ENCODE results near the gene NMRAL1. TPM values are rescaled to one million over a fixed set of nuclear protein-coding genes. Genes with fewer than 3 reads are reported as not detected.
A peak's percentile ranks its signal among the peaks of the same experiment; 100 is the strongest.

NMRAL1 gene
- total RNA-seq, 2 donors from 2014 or later, result 36.9 to 39.6 TPM

DNA sequence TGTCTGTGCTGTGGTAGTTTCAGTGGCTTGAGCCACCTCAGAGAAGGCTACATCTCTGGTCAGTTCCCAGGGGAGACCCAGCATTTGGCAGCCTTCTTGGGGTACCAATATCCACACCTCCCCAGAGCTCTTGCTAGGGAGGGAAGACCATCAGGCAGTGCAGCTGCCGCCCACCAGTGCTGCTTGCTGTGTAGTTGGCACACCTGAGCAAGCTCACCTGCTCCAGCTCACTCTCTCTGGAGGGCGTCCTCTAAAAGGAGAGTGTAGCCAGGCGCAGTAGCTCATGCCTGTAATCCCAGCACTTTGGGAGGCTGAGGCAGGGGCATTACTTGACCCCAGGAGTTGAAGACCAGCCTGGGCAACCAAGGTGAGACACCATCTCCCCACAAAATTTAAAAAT, 34.4 kb upstream of the NMRAL1 start:
- intact Hi-C loops (cut with DNase I, micrococcal nuclease), result loop anchor here in 1 of 2 donors (5.0 kb wide), 1 partner anchor 38 kb away; no protein-coding TSS in a partner anchor
- no peak for DNase-seq
- no peak for ATAC-seq

DNA sequence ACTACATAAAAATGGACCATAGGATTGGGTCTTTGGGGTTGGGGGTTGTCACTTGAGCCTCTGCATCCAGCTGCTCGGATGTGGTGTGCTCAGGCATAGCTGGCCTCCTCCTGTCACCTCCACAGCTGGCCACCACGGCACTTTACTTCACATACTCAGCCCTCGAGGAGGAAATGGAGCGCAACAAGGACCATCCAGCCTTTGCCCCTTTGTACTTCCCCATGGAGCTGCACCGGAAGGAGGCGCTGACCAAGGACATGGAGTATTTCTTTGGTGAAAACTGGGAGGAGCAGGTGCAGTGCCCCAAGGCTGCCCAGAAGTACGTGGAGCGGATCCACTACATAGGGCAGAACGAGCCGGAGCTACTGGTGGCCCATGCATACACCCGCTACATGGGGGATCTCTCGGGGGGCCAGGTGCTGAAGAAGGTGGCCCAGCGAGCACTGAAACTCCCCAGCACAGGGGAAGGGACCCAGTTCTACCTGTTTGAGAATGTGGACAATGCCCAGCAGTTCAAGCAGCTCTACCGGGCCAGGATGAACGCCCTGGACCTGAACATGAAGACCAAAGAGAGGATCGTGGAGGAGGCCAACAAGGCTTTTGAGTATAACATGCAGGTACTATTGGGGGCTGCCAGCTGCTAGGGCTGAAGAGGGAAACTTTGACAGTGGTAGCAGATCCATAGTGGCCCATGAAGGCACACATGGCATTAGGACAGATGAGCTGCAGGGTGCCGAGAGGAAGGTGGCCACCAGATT, 33.3 kb upstream of the NMRAL1 start:
- intact Hi-C loops (cut with DNase I, micrococcal nuclease), result loop anchor here in 1 of 2 donors (5.0 kb wide), 1 partner anchor 40 kb away; no protein-coding TSS in a partner anchor
- ATAC-seq (no peak), DNase-seq (no peak)

DNA sequence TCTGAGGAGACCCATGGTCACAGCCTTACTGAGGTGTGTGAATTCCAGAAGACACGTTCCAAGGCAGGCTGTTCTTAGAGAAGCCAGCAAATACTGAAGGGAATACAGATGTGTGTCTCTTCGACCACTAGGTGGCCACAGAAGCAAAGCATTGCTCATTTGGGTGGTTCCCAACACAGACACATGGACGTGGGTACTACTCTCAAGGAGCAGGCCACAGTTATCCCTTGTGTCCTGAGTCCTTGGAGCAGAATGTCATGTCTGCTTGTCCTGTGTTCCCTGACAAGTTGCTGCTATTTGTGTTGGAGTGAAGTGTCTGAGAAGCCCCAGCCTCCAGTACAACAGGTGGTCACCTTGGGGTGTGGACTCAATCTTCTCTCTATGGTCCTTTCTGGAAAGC, 32.0 kb upstream of the NMRAL1 start:
- ATAC-seq (peak; percentile 70), DNase-seq (peak; percentile 56 to 57)
- intact Hi-C loops (cut with DNase I, micrococcal nuclease), result loop anchor here in 1 of 2 donors (5.0 kb wide), 1 partner anchor 41 kb away; no protein-coding TSS in a partner anchor

DNA sequence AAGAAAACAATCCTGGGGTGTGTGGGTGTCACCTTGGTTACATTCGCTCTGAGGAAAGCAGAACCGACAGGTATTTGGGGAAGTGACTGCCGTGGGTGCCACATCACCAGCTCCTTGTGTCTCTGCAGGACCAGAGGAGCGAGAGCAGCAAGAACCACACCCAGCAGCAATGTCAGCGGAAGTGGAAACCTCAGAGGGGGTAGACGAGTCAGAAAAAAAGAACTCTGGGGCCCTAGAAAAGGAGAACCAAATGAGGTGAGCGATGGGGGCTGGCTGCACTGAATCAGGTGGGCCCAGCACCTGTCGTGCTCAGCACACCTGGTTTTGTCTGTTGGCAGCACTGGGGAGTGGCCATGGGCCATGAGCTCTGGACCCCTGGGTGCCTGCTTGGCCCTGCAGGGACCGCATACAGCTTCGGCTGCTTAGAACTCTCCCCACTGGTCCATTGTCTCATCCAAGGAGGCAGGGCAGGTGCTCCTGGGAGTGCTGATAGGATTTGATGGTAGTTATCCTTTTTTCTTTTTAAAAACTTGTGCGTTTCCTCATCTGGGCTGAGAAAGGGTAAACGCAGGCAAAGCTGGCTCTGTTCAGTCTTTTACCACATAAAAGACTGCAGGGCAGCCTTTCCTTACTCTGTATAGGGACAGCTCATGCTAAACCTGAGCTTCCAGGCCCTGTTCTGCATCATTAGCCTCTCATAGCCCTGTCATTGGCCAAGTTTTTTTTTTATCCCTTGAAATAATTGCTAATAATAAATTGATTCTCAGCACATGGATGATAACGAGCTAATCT, 31.1 kb upstream of the NMRAL1 start:
- intact Hi-C loops (cut with DNase I, micrococcal nuclease), result loop anchor here in 1 of 2 donors (5.0 kb wide), 1 partner anchor 42 kb away; no protein-coding TSS in a partner anchor
- DNase-seq, result peak; percentile 41 to 62
- ATAC-seq, result no peak

DNA sequence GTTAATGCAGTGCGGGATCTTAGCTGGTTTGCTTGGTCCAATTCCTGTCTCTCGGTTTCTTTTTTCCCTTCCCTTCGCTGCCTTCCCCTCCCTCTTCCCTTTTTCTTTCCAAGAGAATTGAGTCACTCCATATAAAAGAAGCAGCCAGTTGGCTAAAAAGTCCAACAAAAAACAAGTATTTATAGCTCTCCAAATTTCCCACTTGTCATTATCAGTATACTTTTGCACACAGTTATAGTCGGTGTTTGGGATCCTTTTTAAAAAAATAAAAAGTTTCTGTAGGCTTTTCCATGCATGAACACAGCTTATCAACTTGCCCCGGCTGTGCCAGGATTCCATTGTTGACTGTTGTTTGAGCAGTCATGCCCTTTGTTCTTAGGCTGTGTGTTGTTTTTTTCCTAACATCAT, 26.6 kb upstream of the NMRAL1 start:
- no peak for DNase-seq
- ATAC-seq, result peak; percentile 66
- intact Hi-C loops (cut with DNase I, micrococcal nuclease), result no loop called here

DNA sequence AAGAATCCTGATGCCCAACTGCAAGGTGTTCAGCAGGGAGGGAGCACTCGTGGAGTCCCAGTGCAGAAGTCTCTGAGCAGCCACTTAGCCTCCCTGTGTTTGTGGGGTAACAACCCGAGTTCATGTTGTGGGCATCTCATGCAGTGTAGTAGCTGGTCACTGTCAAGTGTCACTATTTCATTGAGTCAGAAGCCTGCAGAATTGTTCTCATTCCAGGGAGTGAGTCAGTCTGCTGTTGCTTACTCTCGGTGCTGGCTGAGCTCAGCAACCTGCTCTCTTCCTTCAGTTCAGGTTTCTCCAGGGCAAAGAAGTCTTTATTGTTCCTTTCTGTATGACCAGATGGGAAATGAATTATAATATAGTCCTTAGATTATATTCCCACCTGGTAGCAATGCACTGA, 25.8 kb upstream of the NMRAL1 start:
- intact Hi-C loops (cut with DNase I, micrococcal nuclease), result no loop called here
- DNase-seq (no peak), ATAC-seq (peak; percentile 50)

DNA sequence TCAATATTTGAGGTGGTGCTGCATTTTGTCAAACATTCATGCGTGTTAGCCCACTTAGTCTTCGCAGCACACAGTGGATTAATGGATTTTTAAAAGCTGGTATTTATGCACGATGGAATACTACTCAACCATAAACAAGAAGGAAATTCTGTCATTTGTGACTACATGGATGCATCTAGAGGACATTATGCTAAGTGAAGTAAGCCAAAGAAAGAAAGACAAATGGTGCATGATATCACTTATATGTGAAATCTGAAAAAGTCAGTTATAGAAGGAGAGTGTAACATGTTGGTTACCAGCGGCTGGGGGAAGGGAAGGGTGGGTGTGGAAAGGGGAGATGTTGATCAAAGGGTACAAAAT, 24.8 kb upstream of the NMRAL1 start:
- intact Hi-C loops (cut with DNase I, micrococcal nuclease), result no loop called here
- ATAC-seq (no peak), DNase-seq (no peak)

DNA sequence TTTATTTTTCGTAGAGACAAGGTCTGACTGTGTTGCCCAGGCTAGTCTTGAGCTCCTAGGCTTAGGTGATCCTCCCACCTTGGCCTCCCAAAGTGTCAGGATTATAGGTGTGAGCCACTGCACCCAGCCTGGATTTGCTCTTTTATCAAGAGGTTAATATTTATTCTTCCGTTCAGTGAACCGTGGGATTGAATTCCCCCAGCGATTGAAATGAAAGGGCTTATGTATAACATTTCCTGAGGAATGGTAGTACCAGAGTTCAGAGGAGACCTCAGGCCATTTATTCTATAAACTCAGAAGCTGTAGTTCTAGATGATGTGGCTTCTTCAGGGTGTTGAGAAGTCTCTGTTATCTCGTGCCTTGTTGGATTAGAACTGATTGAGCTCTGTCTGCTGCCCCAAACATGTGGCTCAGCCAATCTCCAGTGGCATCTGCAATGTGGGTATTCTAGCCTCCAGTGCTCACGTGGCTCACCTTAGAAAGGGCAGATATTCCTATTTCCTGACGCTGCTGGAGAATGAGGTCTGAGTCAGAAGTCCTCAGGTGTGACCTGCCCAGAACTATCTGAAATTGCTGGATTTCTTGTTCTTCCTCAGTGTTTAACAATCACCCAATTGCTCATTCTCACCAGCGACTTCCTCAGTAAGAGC, 24.2 kb upstream of the NMRAL1 start:
- ATAC-seq, result no peak
- intact Hi-C loops (cut with DNase I, micrococcal nuclease), result no loop called here
- DNase-seq, result no peak

DNA sequence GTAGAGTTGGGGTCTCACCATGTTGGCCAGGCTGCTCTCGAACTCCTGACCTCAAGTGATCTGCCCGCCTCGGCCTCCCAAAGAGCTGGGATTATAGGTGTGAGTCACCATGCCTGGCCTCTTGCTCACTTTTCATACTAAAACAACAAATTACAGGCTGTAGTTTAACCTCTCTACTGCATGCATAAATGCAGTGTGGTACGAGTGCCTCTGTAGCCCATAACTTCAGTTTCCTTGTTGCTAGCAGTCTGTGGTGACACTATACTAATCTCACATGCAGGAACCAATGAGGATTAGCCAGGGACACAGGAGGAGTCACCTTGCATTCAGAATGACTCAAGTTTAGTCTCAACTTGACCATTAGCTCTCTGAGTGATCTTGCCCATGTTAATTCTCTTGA, 21.9 kb upstream of the NMRAL1 start:
- no peak for DNase-seq
- peak; percentile 37 for ATAC-seq
- intact Hi-C loops (cut with DNase I, micrococcal nuclease), result no loop called here

DNA sequence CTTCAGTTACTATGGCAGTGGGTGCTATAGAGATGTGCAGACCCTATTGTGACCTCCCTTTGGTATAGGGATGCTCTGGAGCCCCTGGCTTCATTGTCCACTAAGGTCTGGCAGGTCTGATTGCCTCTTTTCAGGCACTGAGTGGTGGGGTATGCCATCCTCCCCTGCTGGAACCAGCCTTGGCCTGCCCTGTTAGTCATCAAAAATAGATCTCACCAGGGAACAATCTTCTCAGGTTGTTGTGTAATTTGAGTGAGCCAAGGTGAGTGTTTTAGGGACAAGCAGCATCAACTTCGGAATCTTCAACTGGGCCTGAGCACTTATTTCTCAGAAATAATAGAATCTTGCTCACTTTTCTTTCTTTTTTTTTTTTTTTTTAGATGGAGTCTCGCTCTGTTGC, 21.3 kb upstream of the NMRAL1 start:
- intact Hi-C loops (cut with DNase I, micrococcal nuclease), result no loop called here
- no peak for ATAC-seq
- no peak for DNase-seq

DNA sequence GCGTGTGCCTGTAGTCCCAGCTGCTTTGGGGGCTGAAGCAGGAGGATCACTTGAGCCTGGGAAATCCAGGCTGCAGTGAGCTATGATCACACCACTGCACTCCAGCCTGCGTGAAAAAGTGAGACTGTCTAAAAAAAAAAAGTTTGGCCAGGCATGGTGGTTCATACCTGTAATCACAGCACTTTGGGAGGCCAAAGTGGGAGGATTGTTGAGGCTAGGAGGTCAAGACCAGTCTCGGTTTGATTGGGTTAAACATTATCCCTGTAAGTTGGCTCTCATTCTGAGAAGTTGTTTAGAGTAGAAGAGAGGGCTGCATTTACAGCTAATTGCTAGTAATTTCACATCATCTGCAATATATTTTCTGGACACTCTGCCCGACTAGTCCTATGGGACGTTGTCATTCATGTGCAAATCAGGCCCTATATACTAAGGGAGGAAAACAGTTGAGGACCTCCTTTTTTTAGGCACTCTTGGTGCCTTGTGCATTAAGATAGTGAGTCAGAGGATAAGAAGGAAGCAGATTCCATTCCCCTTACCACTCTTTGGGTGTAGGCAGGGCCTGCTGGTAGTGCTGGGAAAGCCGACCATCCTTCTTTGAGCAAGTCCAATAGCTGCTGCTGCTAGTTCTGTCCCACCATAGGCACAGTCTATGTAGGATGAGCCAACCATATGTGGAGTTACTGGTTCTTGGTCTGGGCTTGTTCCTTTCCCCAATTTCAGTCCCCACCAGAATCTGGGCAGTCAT, 20.5 kb upstream of the NMRAL1 start:
- ATAC-seq, result peak; percentile 31
- no peak for DNase-seq
- intact Hi-C loops (cut with DNase I, micrococcal nuclease), result no loop called here

DNA sequence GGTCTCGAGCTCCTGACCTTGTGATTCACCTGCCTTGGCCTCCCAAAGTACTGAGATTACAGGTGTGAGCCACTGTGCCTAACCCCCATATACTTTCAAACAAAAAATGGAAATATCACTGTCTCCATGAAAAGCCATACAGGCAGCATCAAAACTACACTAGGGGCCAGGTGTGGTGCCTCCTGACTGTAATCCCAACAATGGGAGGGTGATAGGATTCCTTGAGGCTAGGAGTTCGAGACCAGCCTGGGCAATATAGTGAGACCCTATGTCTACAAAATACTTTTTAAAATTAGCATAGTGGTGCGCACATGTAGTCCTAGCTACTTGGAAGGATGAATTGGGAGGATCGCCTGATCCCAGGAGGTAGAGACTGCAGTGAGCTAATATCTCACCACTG, 17.5 kb upstream of the NMRAL1 start:
- no peak for ATAC-seq
- intact Hi-C loops (cut with DNase I, micrococcal nuclease), result no loop called here
- DNase-seq, result no peak

DNA sequence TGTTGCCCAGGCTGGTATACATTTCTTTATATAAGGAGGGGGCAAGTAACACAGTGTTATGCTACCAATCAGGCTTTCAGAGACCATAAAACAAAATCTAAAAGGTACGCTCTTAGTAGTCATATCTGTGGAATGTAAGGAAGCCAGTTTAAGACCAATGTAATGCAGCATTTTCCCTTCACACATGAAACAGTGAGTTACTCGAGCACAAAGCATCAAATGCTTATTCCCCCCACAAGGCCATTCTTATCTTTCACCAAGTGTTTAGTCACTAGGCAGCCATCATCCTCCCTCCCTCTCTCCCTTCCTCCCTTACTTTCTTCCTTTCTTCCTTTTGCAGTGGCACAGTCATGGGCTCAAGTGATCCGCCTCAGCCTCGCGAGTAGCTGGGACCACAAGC, 14.6 kb upstream of the NMRAL1 start:
- ATAC-seq, result no peak
- intact Hi-C loops (cut with DNase I, micrococcal nuclease), result no loop called here
- DNase-seq, result no peak

DNA sequence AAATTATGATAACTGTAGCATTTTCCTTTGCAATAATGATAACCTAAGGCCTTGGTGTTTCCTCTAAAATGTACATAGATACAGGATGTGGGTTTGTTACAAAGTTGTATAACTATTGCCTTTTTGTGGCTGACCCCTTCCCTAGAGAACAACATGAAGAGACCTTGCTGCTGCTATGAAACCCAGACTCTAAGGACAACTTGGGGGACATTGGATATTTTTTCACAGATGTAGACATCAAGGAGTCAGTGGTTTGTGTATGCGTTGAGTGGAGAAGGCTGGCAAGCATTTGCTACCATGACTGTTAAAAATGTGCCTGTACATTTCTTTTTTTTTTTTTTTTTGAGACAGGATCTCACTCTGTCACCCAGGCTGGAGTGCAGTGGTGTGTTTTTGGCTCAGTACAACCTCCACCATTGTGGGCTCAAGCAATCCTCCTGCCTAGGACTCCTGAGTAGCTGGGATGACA, 14.1 kb upstream of the NMRAL1 start:
- intact Hi-C loops (cut with DNase I, micrococcal nuclease), result no loop called here
- DNase-seq (no peak), ATAC-seq (no peak)

DNA sequence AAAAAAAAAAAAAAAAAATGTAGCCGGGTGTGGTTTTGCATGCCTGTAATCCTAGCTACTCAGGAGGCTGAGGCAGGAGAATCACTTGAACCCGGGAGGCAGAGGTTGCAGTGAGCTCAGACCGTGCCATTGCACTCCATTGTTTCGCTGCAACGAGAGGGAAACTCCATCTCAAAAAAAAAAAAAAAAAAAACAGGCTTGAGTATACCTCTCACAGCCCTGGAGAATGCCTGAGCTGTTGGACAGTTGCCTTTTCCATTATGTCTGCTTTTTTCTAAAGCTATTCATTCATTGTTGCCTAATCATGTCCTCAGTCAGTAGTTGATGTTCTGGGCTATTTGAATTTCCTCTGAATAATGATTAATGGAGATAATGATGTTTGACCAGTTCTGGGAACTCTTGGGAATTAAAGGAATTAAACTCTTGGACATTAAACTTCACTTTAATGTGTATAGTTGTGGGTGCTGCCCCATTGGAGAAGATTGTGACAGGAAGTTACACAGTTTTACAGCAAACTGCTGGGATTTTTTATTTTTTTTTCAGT, 13.6 kb upstream of the NMRAL1 start:
- intact Hi-C loops (cut with DNase I, micrococcal nuclease), result no loop called here
- DNase-seq (no peak), ATAC-seq (no peak)

DNA sequence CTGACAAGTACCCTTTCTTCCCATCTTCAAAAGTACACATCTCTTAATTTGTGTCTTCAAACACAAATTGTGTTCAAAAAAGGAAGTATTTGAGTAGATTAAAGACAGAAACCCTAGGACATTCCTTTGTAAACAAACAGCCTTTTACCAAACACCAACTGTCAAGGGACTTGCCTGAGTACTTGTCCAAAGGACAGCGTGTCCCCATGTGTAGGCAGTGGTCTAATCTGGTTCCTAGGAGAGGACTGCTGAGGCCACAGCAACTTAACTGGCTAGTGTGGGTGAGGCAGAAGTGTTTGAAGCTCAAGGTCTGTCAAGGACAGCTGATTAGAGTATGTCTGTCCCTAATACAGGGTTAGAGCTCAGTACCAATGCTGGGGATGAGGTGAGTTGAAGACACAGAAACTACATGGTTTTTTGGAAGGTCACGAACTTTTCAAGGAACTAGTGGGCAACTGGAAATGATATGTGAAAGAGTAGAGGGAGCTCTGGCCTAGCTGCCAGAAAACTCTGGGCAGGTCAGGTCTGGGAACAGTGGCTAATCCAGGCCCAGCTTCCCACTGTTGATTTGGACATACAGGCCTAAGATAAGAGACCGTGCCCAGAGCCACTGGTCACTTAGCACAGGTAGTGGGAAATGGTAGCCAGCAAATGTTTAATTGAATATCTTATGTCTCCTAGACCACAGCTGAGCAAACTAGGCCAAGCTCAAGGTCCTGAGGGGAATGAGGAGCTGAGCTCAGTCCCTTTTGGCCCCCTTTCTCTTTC, 11.9 kb upstream of the NMRAL1 start:
- ATAC-seq (no peak), DNase-seq (no peak)
- intact Hi-C loops (cut with DNase I, micrococcal nuclease), result no loop called here

DNA sequence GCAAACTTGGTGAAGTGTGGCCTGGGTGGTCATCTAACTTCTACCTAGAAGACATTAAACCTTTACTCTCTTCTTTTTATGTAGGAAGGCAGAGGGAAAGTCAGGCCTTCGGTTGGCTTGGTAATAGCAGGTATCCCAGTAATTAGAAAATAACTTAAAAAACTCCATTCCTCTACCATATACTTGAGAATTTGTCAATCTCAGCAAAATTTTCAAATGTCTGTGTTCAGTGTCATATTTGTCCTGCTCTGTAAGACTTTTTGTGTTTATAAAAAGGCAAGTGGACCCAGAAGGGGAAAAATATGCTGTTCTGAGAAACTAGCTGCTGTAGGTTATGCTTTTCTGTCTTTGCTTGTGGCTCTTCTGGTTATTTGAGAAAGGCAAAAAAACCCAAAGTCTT, 7.5 kb upstream of the NMRAL1 start:
- DNase-seq (no peak), ATAC-seq (no peak)
- intact Hi-C loops (cut with DNase I, micrococcal nuclease), result no loop called here

DNA sequence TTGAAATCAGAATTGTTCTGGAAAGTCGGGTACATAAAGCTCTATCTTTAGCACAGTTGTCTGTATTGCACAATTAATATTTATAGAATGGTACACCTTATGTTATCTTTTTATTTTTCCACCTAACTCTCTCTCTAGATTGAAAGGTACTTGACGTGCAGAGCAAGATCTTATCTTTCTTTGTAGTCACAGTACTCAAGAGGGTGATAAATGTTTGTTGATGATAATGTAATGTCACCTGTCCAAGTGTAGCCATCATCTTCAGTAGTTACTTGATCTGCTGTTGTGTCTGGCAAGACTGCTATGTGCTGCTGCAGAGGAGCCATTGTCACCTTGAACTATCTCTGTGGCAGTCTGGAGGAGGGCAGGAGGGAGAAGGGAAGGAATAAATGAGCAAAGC, 7.1 kb upstream of the NMRAL1 start:
- ATAC-seq (no peak), DNase-seq (no peak)
- intact Hi-C loops (cut with DNase I, micrococcal nuclease), result no loop called here
